OCI-LY1 (cell line): ENCODE results near the gene SNRK.

Experiments
- H2AFZ ChIP-seq: fragments of 200-600 bp; sonication (generic), shearing (Covaris generic); 2 replicates; pipeline ENCODE4 v1.6.0; 2014; ENCODE audit warnings: antibody characterized with exemption, mild to moderate bottlenecking, low read length
- H3F3A ChIP-seq: fragments of 200-600 bp; sonication (generic), shearing (Covaris generic); 2 replicates; pipeline ENCODE4 v1.6.0; 2014; ENCODE audit warnings: mild to moderate bottlenecking, antibody characterized with exemption, low read length, moderate library complexity; ENCODE audit not compliant: insufficient read depth
- H3K27ac ChIP-seq: fragments of 200-600 bp; sonication (generic); 2 replicates; pipeline ENCODE4 v1.5.1; 2014; ENCODE audit warnings: low read length, mixed run types, mild to moderate bottlenecking, low read depth; ENCODE audit not compliant: poor library complexity, severe bottlenecking
- H3K27me3 ChIP-seq: fragments of 200-600 bp; sonication (generic); 2 replicates; pipeline ENCODE4 v1.6.0; 2014; ENCODE audit warnings: antibody characterized with exemption, mild to moderate bottlenecking, low read length, moderate library complexity; ENCODE audit not compliant: insufficient read depth
- H3K36me3 ChIP-seq: fragments of 200-600 bp; sonication (generic); 2 replicates; pipeline ENCODE4 v1.6.1; 2014; ENCODE audit warnings: mild to moderate bottlenecking, antibody characterized with exemption, low read length, moderate library complexity, mixed read lengths; ENCODE audit not compliant: insufficient read depth
- H3K4me1 ChIP-seq: fragments of 200-600 bp; sonication (generic); 2 replicates; pipeline ENCODE4 v1.5.1; 2014; ENCODE audit warnings: mild to moderate bottlenecking, low read length, moderate library complexity; ENCODE audit not compliant: insufficient read depth, severe bottlenecking
- H3K4me2 ChIP-seq: fragments of 200-600 bp; sonication (generic), shearing (Covaris generic); 2 replicates; pipeline ENCODE4 v1.6.1; 2014; ENCODE audit warnings: low read length
- H3K4me3 ChIP-seq: fragments of 200-600 bp; sonication (generic); 2 replicates; pipeline ENCODE4 v1.5.1; 2014; ENCODE audit warnings: low read length, low read depth, mild to moderate bottlenecking, mixed read lengths; ENCODE audit not compliant: poor library complexity, severe bottlenecking
- H3K79me2 ChIP-seq: fragments of 200-600 bp; shearing (Covaris generic); 2 replicates; pipeline ENCODE4 v1.6.1; 2016; ENCODE audit warnings: mixed run types, low read length, mixed read lengths; ENCODE audit not compliant: insufficient read depth
- H3K9ac ChIP-seq: fragments of 200-600 bp; sonication (generic), shearing (Covaris generic); 2 replicates; pipeline ENCODE4 v1.6.1; 2014; ENCODE audit warnings: mild to moderate bottlenecking, low read length, mixed read lengths
- H3K9me2 ChIP-seq: fragments of 200-600 bp; sonication (generic), shearing (Covaris generic); 2 replicates; pipeline ENCODE4 v1.6.1; 2014; ENCODE audit warnings: low read depth, mild to moderate bottlenecking, low read length, mixed read lengths
- H3K9me3 ChIP-seq: fragments of 200-600 bp; shearing (Covaris generic); 2 replicates; pipeline ENCODE4 v1.6.1; 2014; ENCODE audit warnings: low read length, mixed read lengths
- H4K20me1 ChIP-seq: fragments of 200-600 bp; sonication (generic), shearing (Covaris generic); 2 replicates; pipeline ENCODE4 v1.6.0; 2016; ENCODE audit warnings: mild to moderate bottlenecking, low read length; ENCODE audit not compliant: insufficient read depth
- EZH2 ChIP-seq: fragments of 200-600 bp; sonication (generic), shearing (Covaris generic); IDR thresholded peaks from 2 replicates; pipeline ENCODE4 v1.8.0; 2017; ENCODE audit warnings: borderline replicate concordance, mixed run types, mild to moderate bottlenecking, antibody characterized with exemption, low read length, moderate library complexity, mixed read lengths
- TF ChIP-seq, protein P1 (sequence below): fragments of 200-600 bp; sonication (generic), shearing (Covaris generic); IDR thresholded peaks from 2 replicates; pipeline ENCODE4 v1.5.1; 2017; ENCODE audit warnings: mild to moderate bottlenecking, antibody characterized with exemption, low read length, moderate library complexity, mixed read lengths

SNRK gene

DNA sequence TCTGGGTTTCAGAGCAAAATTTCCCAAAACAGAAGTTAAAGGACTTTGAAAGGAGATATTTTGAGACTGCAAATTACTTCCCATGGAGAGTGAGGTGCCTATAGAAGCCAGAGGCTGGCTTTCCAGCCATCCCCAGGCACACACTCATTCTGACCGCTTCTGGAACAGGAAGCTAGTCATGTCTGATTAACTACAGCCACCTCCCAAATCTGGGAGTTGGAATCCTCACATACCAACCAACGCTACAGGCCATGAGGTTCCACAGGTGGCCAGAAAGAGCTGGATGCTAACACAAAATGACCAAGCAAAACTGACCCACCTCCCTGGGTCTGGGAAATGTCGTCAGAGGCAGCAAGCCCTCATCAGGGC is 87.2 kb downstream of the SNRK start:
- Histone ChIP-seq H3K27ac (no peak overlapping the region), H3F3A (no peaks in the 10 kb centered on the region), H3K27me3 (no peaks in the 10 kb centered on the region), H3K9me3 (no peaks in the 10 kb centered on the region), H3K4me1 (no peaks in the 10 kb centered on the region), H3K4me2 (no peak overlapping the region), H3K9me2 (no peaks in the 10 kb centered on the region), H3K9ac (no peak overlapping the region), H3K79me2 (no peaks in the 10 kb centered on the region), H2AFZ (no peak overlapping the region), H3K4me3 (no peak overlapping the region), H4K20me1 (no peaks in the 10 kb centered on the region), H3K36me3 (no peaks in the 10 kb centered on the region)
- TF ChIP-seq, protein P1, sequence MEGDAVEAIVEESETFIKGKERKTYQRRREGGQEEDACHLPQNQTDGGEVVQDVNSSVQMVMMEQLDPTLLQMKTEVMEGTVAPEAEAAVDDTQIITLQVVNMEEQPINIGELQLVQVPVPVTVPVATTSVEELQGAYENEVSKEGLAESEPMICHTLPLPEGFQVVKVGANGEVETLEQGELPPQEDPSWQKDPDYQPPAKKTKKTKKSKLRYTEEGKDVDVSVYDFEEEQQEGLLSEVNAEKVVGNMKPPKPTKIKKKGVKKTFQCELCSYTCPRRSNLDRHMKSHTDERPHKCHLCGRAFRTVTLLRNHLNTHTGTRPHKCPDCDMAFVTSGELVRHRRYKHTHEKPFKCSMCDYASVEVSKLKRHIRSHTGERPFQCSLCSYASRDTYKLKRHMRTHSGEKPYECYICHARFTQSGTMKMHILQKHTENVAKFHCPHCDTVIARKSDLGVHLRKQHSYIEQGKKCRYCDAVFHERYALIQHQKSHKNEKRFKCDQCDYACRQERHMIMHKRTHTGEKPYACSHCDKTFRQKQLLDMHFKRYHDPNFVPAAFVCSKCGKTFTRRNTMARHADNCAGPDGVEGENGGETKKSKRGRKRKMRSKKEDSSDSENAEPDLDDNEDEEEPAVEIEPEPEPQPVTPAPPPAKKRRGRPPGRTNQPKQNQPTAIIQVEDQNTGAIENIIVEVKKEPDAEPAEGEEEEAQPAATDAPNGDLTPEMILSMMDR, result no peak
- TF ChIP-seq EZH2, result no peak

DNA sequence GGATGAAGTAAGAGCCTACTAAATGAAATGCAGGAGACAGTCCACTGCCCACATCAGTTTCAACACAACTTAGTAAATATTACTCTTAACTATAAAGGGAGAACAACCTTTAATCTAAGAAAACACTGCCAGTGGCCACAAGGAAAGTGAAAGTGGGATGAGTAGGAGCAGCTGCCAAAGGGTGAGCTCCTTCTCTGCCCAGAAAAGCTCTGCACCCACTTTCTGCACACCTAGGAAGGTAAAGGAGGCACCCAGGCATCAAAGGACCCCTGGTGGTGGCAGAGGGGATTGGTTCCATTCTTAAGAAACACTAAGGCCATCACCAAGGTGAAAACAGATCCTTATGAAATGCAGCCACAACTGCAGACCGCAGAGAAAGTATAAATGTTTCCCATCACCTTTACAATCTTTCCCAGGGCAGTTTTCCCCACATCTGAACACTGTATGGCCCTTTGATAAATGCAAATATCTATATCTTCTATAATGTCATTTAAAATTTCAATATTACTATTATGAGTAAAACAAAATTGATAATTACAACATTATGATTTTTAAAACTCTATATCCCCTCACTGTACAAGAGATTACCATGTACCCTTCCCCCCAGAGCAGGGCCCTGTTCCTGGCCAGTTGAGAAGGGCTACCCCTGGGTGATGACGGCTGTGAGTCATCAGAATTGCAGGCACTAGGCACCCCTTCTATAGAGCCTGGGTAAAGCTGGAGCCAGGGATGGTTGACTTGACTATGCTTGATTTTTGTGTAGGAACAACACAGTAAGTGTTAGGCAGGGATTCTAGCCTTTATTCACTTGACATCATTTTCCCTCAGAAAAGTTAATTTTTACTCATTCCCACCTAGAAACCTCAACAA is 92.0 kb downstream of the SNRK start:
- no peaks in the 10 kb centered on the region for H3K27me3 ChIP-seq
- H3K36me3 ChIP-seq, result no peaks in the 10 kb centered on the region
- no peaks in the 10 kb centered on the region for H3K9me2 ChIP-seq
- H3K9me3 ChIP-seq, result no peaks in the 10 kb centered on the region
- no peak for TF ChIP-seq EZH2
- TF ChIP-seq, protein P1, result peak; percentile 79
- H3K4me3 ChIP-seq, result no peak overlapping the region
- no peak overlapping the region for H3K4me2 ChIP-seq
- no peaks in the 10 kb centered on the region for H3K79me2 ChIP-seq
- H4K20me1 ChIP-seq, result no peaks in the 10 kb centered on the region
- no peak overlapping the region for H3K9ac ChIP-seq
- no peak overlapping the region for H3K27ac ChIP-seq
- no peaks in the 10 kb centered on the region for H3K4me1 ChIP-seq
- no peaks in the 10 kb centered on the region for H3F3A ChIP-seq
- no peak overlapping the region for H2AFZ ChIP-seq

DNA sequence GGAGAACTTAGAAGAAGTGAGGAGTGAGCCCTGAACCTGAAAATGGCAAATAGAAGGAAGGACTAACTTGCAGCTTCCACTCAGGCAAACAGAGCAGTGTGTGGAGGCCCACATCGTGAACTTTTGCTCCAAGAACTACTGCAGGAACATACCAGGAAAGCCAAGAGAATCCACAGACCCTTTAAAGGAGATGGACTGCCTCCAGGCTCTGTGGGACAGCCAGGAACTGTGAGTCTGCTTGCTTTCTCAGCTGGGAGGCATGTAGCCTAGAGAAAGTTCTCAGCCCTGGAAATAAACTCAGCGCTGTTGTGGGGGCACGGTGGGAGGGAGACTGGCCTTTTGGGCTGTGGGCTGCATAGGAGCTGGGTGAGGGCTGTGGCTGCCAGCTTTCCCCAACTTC is 93.0 kb downstream of the SNRK start:
- no peaks in the 10 kb centered on the region for H3K36me3 ChIP-seq
- H3K27ac ChIP-seq, result no peak overlapping the region
- no peaks in the 10 kb centered on the region for H3K27me3 ChIP-seq
- H3K4me3 ChIP-seq, result no peak overlapping the region
- no peak overlapping the region for H3K4me2 ChIP-seq
- H3K79me2 ChIP-seq, result no peaks in the 10 kb centered on the region
- no peaks in the 10 kb centered on the region for H4K20me1 ChIP-seq
- TF ChIP-seq, protein P1, result no peak
- H3K4me1 ChIP-seq, result no peaks in the 10 kb centered on the region
- no peak overlapping the region for H2AFZ ChIP-seq
- H3K9me2 ChIP-seq, result no peaks in the 10 kb centered on the region
- H3K9ac ChIP-seq, result no peak overlapping the region
- H3F3A ChIP-seq, result no peaks in the 10 kb centered on the region
- no peaks in the 10 kb centered on the region for H3K9me3 ChIP-seq
